ENCODE measurements around the gene DBH.
A peak's percentile ranks its signal among the peaks of the same experiment; 100 is the strongest.

Gene DBH

GRCh38 chr9:133595910-133596309, 40.3 kb upstream of the DBH start:
- no CpG with 5 or more reads among the region's 8 CpGs for WGBS, 2 donors (ENCODE audit: extremely low coverage in 2 of 2, insufficient read length in 2 of 2, insufficient replicate concordance in 1 of 2)
- H3K27me3 ChIP-seq (ENCODE audit: control insufficient read depth in 3 of 3, insufficient read depth in 3 of 3, low read depth in 1 of 3, low read length in 3 of 3), result peaks cover 0 to 8% (median 0%) of the 10 kb centered on the region in 3 experiments

DNA sequence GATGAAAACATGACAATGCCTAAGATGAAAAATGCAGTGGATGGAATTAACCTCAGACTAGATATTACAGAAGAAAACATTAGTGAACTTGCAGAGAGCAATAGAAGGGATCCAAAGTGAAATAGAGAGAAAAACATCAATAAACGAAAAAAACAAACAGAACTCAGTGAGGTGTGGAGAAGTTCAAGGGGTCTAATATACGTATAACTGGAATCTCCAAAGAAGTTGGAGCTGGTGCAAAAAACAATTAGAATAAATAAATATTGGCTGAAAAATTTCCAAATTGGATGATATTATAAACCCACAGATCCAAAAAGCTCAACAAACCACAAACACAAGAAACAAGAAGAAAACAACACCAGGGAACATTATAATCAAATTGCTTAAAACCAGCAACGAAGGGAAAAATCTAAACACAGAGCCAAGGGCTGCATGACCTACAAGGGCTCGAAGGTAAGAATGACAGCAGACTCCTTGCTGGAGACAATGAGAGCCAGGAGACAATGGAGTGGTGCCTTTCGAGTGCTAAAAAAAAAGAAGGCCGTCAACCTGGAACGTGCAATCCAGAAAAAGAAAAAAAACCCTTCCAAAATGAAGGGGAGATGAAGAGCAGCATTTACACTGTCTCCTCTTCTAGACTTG, 38.7 kb upstream of the DBH start:
- no peak for DNase-seq (ENCODE audit: low spot score)
- Histone ChIP-seq H4K91ac (ENCODE audit: low read depth, low read length, poor library complexity) (no peak overlapping the region), H3K14ac (ENCODE audit: low read length) (no peak overlapping the region), H3K27me3 (ENCODE audit: control insufficient read depth in 3 of 3, insufficient read depth in 3 of 3, low read depth in 1 of 3, low read length in 3 of 3) (peaks cover 0 to 8% (median 0%) of the 10 kb centered on the region in 3 experiments), H2BK15ac (ENCODE audit: low read length) (no peak overlapping the region), H3K4me1 (ENCODE audit: control insufficient read depth in 2 of 2, insufficient read depth in 1 of 2, low read depth in 1 of 2, low read length in 2 of 2) (no peaks in the 10 kb centered on the region), H3K9me3 (replicated peaks in 1 of 2; ENCODE audit: control insufficient read depth in 2 of 2, insufficient read depth in 1 of 2, low read depth in 1 of 2, low read length in 2 of 2) (peaks cover 13 to 14% of the 10 kb centered on the region in 2 donors), H2BK12ac (ENCODE audit: low read length) (no peak overlapping the region), H2BK120ac (ENCODE audit: low read depth, low read length) (no peak overlapping the region), H2BK5ac (ENCODE audit: low read length) (no peak overlapping the region), H3K9ac (ENCODE audit: low read depth, low read length, poor library complexity) (no peak overlapping the region), H3K27ac (replicated peaks; ENCODE audit: low read length) (no peak overlapping the region), H3K4me2 (ENCODE audit: insufficient read depth, low read length, poor library complexity, severe bottlenecking) (no peak overlapping the region), H3K36me3 (replicated peaks in 1 of 2; ENCODE audit: control insufficient read depth in 2 of 2, insufficient read depth in 2 of 2, low read length in 2 of 2) (peaks cover 0 to 1% of the 10 kb centered on the region in 2 donors), H3K23ac (ENCODE audit: low read depth, low read length, poor library complexity) (no peak overlapping the region), H3K18ac (ENCODE audit: low read length) (no peak overlapping the region), H2AFZ (ENCODE audit: low read length) (no peak overlapping the region), H3K4ac (ENCODE audit: low read length) (no peak overlapping the region), H4K8ac (ENCODE audit: low read depth, low read length) (no peak overlapping the region), H3K4me3 (ENCODE audit: low read length in 2 of 2) (no peak overlapping the region), H2AK5ac (ENCODE audit: low read depth, low read length) (no peak overlapping the region), H3K79me1 (ENCODE audit: low read depth, low read length) (peaks cover 2% of the 10 kb centered on the region)
- WGBS, 2 donors (ENCODE audit: extremely low coverage in 2 of 2, insufficient read length in 2 of 2, insufficient replicate concordance in 1 of 2), result no CpG with 5 or more reads among the region's 7 CpGs

More at GRCh38 chr9:133595910-133596309, 40.3 kb upstream of the DBH start:
- no peak overlapping the region for H3K27ac ChIP-seq (replicated peaks; ENCODE audit: low read length)
- H3K4me1 ChIP-seq (ENCODE audit: control insufficient read depth in 2 of 2, insufficient read depth in 1 of 2, low read depth in 1 of 2, low read length in 2 of 2), result no peaks in the 10 kb centered on the region
- peaks cover 0 to 1% of the 10 kb centered on the region in 2 donors for H3K36me3 ChIP-seq (replicated peaks in 1 of 2; ENCODE audit: control insufficient read depth in 2 of 2, insufficient read depth in 2 of 2, low read length in 2 of 2)
- no peak overlapping the region for H2BK15ac ChIP-seq (ENCODE audit: low read length)
- peaks cover 13 to 14% of the 10 kb centered on the region in 2 donors for H3K9me3 ChIP-seq (replicated peaks in 1 of 2; ENCODE audit: control insufficient read depth in 2 of 2, insufficient read depth in 1 of 2, low read depth in 1 of 2, low read length in 2 of 2)
- H3K14ac ChIP-seq (ENCODE audit: low read length), result no peak overlapping the region
- H4K8ac ChIP-seq (ENCODE audit: low read depth, low read length), result no peak overlapping the region
- H3K23ac ChIP-seq (ENCODE audit: low read depth, low read length, poor library complexity), result no peak overlapping the region
- H3K4ac ChIP-seq (ENCODE audit: low read length), result no peak overlapping the region
- H3K9ac ChIP-seq (ENCODE audit: low read depth, low read length, poor library complexity), result no peak overlapping the region
- no peak overlapping the region for H3K18ac ChIP-seq (ENCODE audit: low read length)
- H2AK5ac ChIP-seq (ENCODE audit: low read depth, low read length), result no peak overlapping the region
- DNase-seq (ENCODE audit: low spot score), result no peak
- no peak overlapping the region for H3K4me2 ChIP-seq (ENCODE audit: insufficient read depth, low read length, poor library complexity, severe bottlenecking)
- no peak overlapping the region for H3K4me3 ChIP-seq (ENCODE audit: low read length in 2 of 2)
- H2BK120ac ChIP-seq (ENCODE audit: low read depth, low read length), result no peak overlapping the region
- no peak overlapping the region for H2AFZ ChIP-seq (ENCODE audit: low read length)
- no peak overlapping the region for H4K91ac ChIP-seq (ENCODE audit: low read depth, low read length, poor library complexity)
- H2BK12ac ChIP-seq (ENCODE audit: low read length), result no peak overlapping the region
- no peak overlapping the region for H2BK5ac ChIP-seq (ENCODE audit: low read length)
- peaks cover 2% of the 10 kb centered on the region for H3K79me1 ChIP-seq (ENCODE audit: low read depth, low read length)

- no peak overlapping the region for H4K91ac ChIP-seq (ENCODE audit: low read depth, low read length, poor library complexity)
Observed at GRCh38 chr9:133598978-133599377, 37.2 kb upstream of the DBH start.

GRCh38 chr9:133599470-133600173, 36.5 kb upstream of the DBH start:
- H3K4me3 ChIP-seq (ENCODE audit: low read length in 2 of 2), result peak overlapping the region in 1 of 2 donors; percentile 67
- H3K14ac ChIP-seq (ENCODE audit: low read length), result peak overlapping the region; percentile 84
- H3K23ac ChIP-seq (ENCODE audit: low read depth, low read length, poor library complexity), result peak overlapping the region; percentile 22
- H2AFZ ChIP-seq (ENCODE audit: low read length), result no peak overlapping the region
- no peak overlapping the region for H3K9ac ChIP-seq (ENCODE audit: low read depth, low read length, poor library complexity)
- peaks cover 0 to 9% (median 0%) of the 10 kb centered on the region in 3 experiments for H3K27me3 ChIP-seq (ENCODE audit: control insufficient read depth in 3 of 3, insufficient read depth in 3 of 3, low read depth in 1 of 3, low read length in 3 of 3)
- H3K4ac ChIP-seq (ENCODE audit: low read length), result no peak overlapping the region
- DNase-seq (ENCODE audit: low spot score), result no peak
- no peak overlapping the region for H4K8ac ChIP-seq (ENCODE audit: low read depth, low read length)
- no peak overlapping the region for H3K18ac ChIP-seq (ENCODE audit: low read length)
- no peak overlapping the region for H4K91ac ChIP-seq (ENCODE audit: low read depth, low read length, poor library complexity)
- H3K4me1 ChIP-seq (ENCODE audit: control insufficient read depth in 2 of 2, insufficient read depth in 1 of 2, low read depth in 1 of 2, low read length in 2 of 2), result no peaks in the 10 kb centered on the region
- H3K4me2 ChIP-seq (ENCODE audit: insufficient read depth, low read length, poor library complexity, severe bottlenecking), result no peak overlapping the region
- H3K36me3 ChIP-seq (replicated peaks in 1 of 2; ENCODE audit: control insufficient read depth in 2 of 2, insufficient read depth in 2 of 2, low read length in 2 of 2), result peaks cover 0 to 1% of the 10 kb centered on the region in 2 donors
- WGBS, 2 donors (ENCODE audit: extremely low coverage in 2 of 2, insufficient read length in 2 of 2, insufficient replicate concordance in 1 of 2), result no CpG with 5 or more reads among the region's 6 CpGs
- no peak overlapping the region for H3K27ac ChIP-seq (replicated peaks; ENCODE audit: low read length)
- no peak overlapping the region for H2BK15ac ChIP-seq (ENCODE audit: low read length)
- H2BK5ac ChIP-seq (ENCODE audit: low read length), result no peak overlapping the region
- H2BK12ac ChIP-seq (ENCODE audit: low read length), result peak overlapping the region; percentile 59
- no peak overlapping the region for H2AK5ac ChIP-seq (ENCODE audit: low read depth, low read length)
- H3K79me1 ChIP-seq (ENCODE audit: low read depth, low read length), result peaks cover 2% of the 10 kb centered on the region
- no peak overlapping the region for H2BK120ac ChIP-seq (ENCODE audit: low read depth, low read length)
- H3K9me3 ChIP-seq (replicated peaks in 1 of 2; ENCODE audit: control insufficient read depth in 2 of 2, insufficient read depth in 1 of 2, low read depth in 1 of 2, low read length in 2 of 2), result peaks cover 13 to 14% of the 10 kb centered on the region in 2 donors

More at GRCh38 chr9:133598978-133599377, 37.2 kb upstream of the DBH start:
- H3K9ac ChIP-seq (ENCODE audit: low read depth, low read length, poor library complexity), result no peak overlapping the region
- no peak for DNase-seq (ENCODE audit: low spot score)
- H2AFZ ChIP-seq (ENCODE audit: low read length), result no peak overlapping the region
- no peak overlapping the region for H2BK120ac ChIP-seq (ENCODE audit: low read depth, low read length)
- H3K79me1 ChIP-seq (ENCODE audit: low read depth, low read length), result peaks cover 2% of the 10 kb centered on the region
- no peaks in the 10 kb centered on the region for H3K4me1 ChIP-seq (ENCODE audit: control insufficient read depth in 2 of 2, insufficient read depth in 1 of 2, low read depth in 1 of 2, low read length in 2 of 2)
- no CpG with 5 or more reads among the region's 7 CpGs for WGBS, 2 donors (ENCODE audit: extremely low coverage in 2 of 2, insufficient read length in 2 of 2, insufficient replicate concordance in 1 of 2)
- H3K27me3 ChIP-seq (ENCODE audit: control insufficient read depth in 3 of 3, insufficient read depth in 3 of 3, low read depth in 1 of 3, low read length in 3 of 3), result peaks cover 0 to 9% (median 0%) of the 10 kb centered on the region in 3 experiments
- no peak overlapping the region for H3K14ac ChIP-seq (ENCODE audit: low read length)
- no peak overlapping the region for H3K23ac ChIP-seq (ENCODE audit: low read depth, low read length, poor library complexity)
- H2AK5ac ChIP-seq (ENCODE audit: low read depth, low read length), result no peak overlapping the region
- H3K18ac ChIP-seq (ENCODE audit: low read length), result no peak overlapping the region
- no peak overlapping the region for H3K27ac ChIP-seq (replicated peaks; ENCODE audit: low read length)
- peak overlapping the region in 1 of 2 donors; percentile 63 for H3K4me3 ChIP-seq (ENCODE audit: low read length in 2 of 2)
- peaks cover 13 to 14% of the 10 kb centered on the region in 2 donors for H3K9me3 ChIP-seq (replicated peaks in 1 of 2; ENCODE audit: control insufficient read depth in 2 of 2, insufficient read depth in 1 of 2, low read depth in 1 of 2, low read length in 2 of 2)
- no peak overlapping the region for H3K4ac ChIP-seq (ENCODE audit: low read length)
- H2BK15ac ChIP-seq (ENCODE audit: low read length), result no peak overlapping the region
- peaks cover 0 to 1% of the 10 kb centered on the region in 2 donors for H3K36me3 ChIP-seq (replicated peaks in 1 of 2; ENCODE audit: control insufficient read depth in 2 of 2, insufficient read depth in 2 of 2, low read length in 2 of 2)
- H4K8ac ChIP-seq (ENCODE audit: low read depth, low read length), result no peak overlapping the region
- no peak overlapping the region for H2BK5ac ChIP-seq (ENCODE audit: low read length)
- H2BK12ac ChIP-seq (ENCODE audit: low read length), result no peak overlapping the region
- H3K4me2 ChIP-seq (ENCODE audit: insufficient read depth, low read length, poor library complexity, severe bottlenecking), result no peak overlapping the region

All from neuronal stem cell (in vitro differentiated cells).